Sciatic nerve (tissue), 2 donors: ENCODE data around the gene IFNA14. TPM values are rescaled to one million over a fixed set of nuclear protein-coding genes. Genes with fewer than 3 reads are reported as not detected.
"Not testable (repeated sequence)": the region's sequence is repeated elsewhere in the genome, so short reads cannot be mapped to it uniquely, and the experiment has no call there.

Experiments used
- ATAC-seq: fragments of 200-7000 bp; cut with Tn5 transposase; one replicate; pipeline ENCODE4 v1.9.1; 2020; ENCODE audit warnings: mild to moderate bottlenecking, moderate library complexity
- DNase-seq: peaks from one replicate; pipeline ENCODE4 v3.0.0-alpha.2; 2020; ENCODE audit warnings: low spot score
- intact Hi-C: fragments of 100-400 bp; cut with DNase I; formaldehyde crosslinking; loops from one replicate; pipeline ENCODE4 v1.14.2; 2022
- total RNA-seq: library from RNA; stranded (reverse); fragmentation: NEBNext Ultra II Directional; extraction: Animal tissue kit (Norgen Biotek cat#: 25700); gene quantifications from one replicate; pipeline ENCODE4 v1.2.1, GENCODE V29; 2021
- donor health status: DM: no; HTN: no; CAD: no.
- donor health status: DM: no; HTN: no; CAD: no.

Gene IFNA14
- not detected for total RNA-seq

- DNase-seq (no peak), ATAC-seq (no peak)
- intact Hi-C loops = no loop called here
Measured at GRCh38 chr9:21239911-21240310, at the start of gene IFNA14. TSS of gene IFNA14 (minus strand) at chr9:21240005. CDS start at chr9:21239935, 70 bp downstream.

GRCh38 chr9:21287280-21287679 is 47.5 kb upstream of the IFNA14 start:
- intact Hi-C loops = loop anchor here (5.0 kb wide), 1 partner anchor 250 kb away; no protein-coding TSS in a partner anchor
- ATAC-seq (no peak), DNase-seq (no peak)

GRCh38 chr9:21286659-21287058 is 46.9 kb upstream of the IFNA14 start:
- DNase-seq (no peak), ATAC-seq (no peak)

GRCh38 chr9:21286099-21286498 is 46.3 kb upstream of the IFNA14 start:
- DNase-seq (no peak), ATAC-seq (no peak)
- intact Hi-C loops = loop anchor here (5.0 kb wide), 1 partner anchor 251 kb away; no protein-coding TSS in a partner anchor

More at GRCh38 chr9:21286659-21287058, 46.9 kb upstream of the IFNA14 start:
- intact Hi-C loops = loop anchor here (5.0 kb wide), 1 partner anchor 251 kb away; no protein-coding TSS in a partner anchor

- no peak for DNase-seq
- intact Hi-C loops = no loop called here
- ATAC-seq = no peak
Measured at GRCh38 chr9:21281275-21281674, 41.5 kb upstream of the IFNA14 start.

- intact Hi-C loops = no loop called here
- DNase-seq (no peak), ATAC-seq (no peak)
Measured at GRCh38 chr9:21268347-21268657, 28.5 kb upstream of the IFNA14 start.

- intact Hi-C loops = no loop called here
- DNase-seq (no peak), ATAC-seq (no peak)
Measured at GRCh38 chr9:21267485-21268346, 27.9 kb upstream of the IFNA14 start.

- intact Hi-C loops = no loop called here
- ATAC-seq (no peak), DNase-seq (no peak)
Measured at GRCh38 chr9:21266733-21267484, 27.1 kb upstream of the IFNA14 start.

- ATAC-seq (no peak), DNase-seq (no peak)
- intact Hi-C loops = no loop called here
Measured at GRCh38 chr9:21265421-21266189, 25.8 kb upstream of the IFNA14 start.

GRCh38 chr9:21255538-21256212 is 15.9 kb upstream of the IFNA14 start:
- ATAC-seq = no peak
- no peak for DNase-seq
- intact Hi-C loops = no loop called here

GRCh38 chr9:21252721-21253547 is 13.1 kb upstream of the IFNA14 start:
- intact Hi-C loops = no loop called here
- DNase-seq (peak; percentile 61), ATAC-seq (peak; percentile 85)

GRCh38 chr9:21251638-21252037 is 11.8 kb upstream of the IFNA14 start:
- no peak for ATAC-seq
- intact Hi-C loops = no loop called here
- no peak for DNase-seq

- no peak for ATAC-seq
- DNase-seq = no peak
- intact Hi-C loops = no loop called here
Measured at GRCh38 chr9:21251190-21251589, 11.4 kb upstream of the IFNA14 start.

- intact Hi-C loops = no loop called here
- DNase-seq (no peak), ATAC-seq (no peak)
Measured at GRCh38 chr9:21244836-21245235, 5.0 kb upstream of the IFNA14 start.

- ATAC-seq, intact Hi-C loops, DNase-seq: not testable (repeated sequence)
Measured at GRCh38 chr9:21236360-21236714, 3.5 kb downstream of the IFNA14 start.

GRCh38 chr9:21235468-21236359 is 4.1 kb downstream of the IFNA14 start:
- DNase-seq, intact Hi-C loops: not testable (repeated sequence)
- peak; percentile 75 for ATAC-seq

GRCh38 chr9:21234153-21234687 is 5.6 kb downstream of the IFNA14 start:
- intact Hi-C loops = no loop called here
- DNase-seq = no peak
- ATAC-seq = no peak
